K562 (cell line): ENCODE results near the gene PPM1N. TPM values are rescaled to one million over a fixed set of nuclear protein-coding genes. Genes with fewer than 3 reads are reported as not detected.
A peak's percentile ranks its signal among the peaks of the same experiment; 100 is the strongest.

Experiments
- ETV6 ChIP-seq, 3 experiments: fragments of 150-350 bp in 1 of 3; sonication (generic) in 1 of 3; formaldehyde crosslinking in 1 of 3; IDR thresholded peaks; 2 replicates each; pipeline versions ENCODE4 v1.6.1 to v1.8.0; 2014 to 2022; ENCODE audit warnings: borderline replicate concordance in 2 of 3, low read depth in 2 of 3, antibody characterized with exemption in 1 of 3, low read length in 1 of 3, mild to moderate bottlenecking in 1 of 3, missing genetic modification reagents in 1 of 3
- HDAC6 ChIP-seq: IDR thresholded peaks from 2 replicates; pipeline ENCODE4 v1.6.1; 2012; ENCODE audit warnings: low read depth, mild to moderate bottlenecking, control low read depth, inconsistent platforms, low read length, moderate library complexity
- MTA2 ChIP-seq: fragments of 450-650 bp; IDR thresholded peaks from 2 replicates; pipeline ENCODE4 v1.6.1; 2016; ENCODE audit warnings: low read depth
- NEUROD1 ChIP-seq: fragments of 150-350 bp; IDR thresholded peaks from 2 replicates; pipeline ENCODE4 v1.6.1; 2014; ENCODE audit warnings: borderline replicate concordance, low read length, low read depth; ENCODE audit not compliant: partially characterized antibody
- PYGO2 ChIP-seq: fragments of 450-650 bp; IDR thresholded peaks from 2 replicates; pipeline ENCODE4 v1.6.1; 2016; ENCODE audit warnings: mild to moderate bottlenecking, missing genetic modification characterization, moderate library complexity, missing compliant biosample characterization
- TAF7 ChIP-seq: fragments of 450-650 bp; IDR thresholded peaks from 2 replicates; pipeline ENCODE4 v1.6.1; 2016; ENCODE audit warnings: missing genetic modification characterization, missing compliant biosample characterization
- TAF9B ChIP-seq: fragments of 450-650 bp; IDR thresholded peaks from 2 replicates; pipeline ENCODE4 v1.6.1; 2018; ENCODE audit warnings: mild to moderate bottlenecking; ENCODE audit not compliant: partially characterized antibody
- TCF7 ChIP-seq: sonication (generic); IDR thresholded peaks from 2 replicates; pipeline ENCODE4 v1.6.1; 2016; ENCODE audit warnings: antibody characterized with exemption, borderline replicate concordance
- ZNF778 ChIP-seq: fragments of 450-650 bp; formaldehyde crosslinking; IDR thresholded peaks from 2 replicates; pipeline ENCODE4 v1.4.0; 2020; ENCODE audit warnings: mild to moderate bottlenecking, moderate library complexity
- polyA plus RNA-seq, 8 experiments: library from polyadenylated mRNA; depleted of rRNA in 4 of 8; stranded (reverse) in 5 of 8; unstranded in 3 of 8; fragments of >200 nt; fragmentation: Nextera tagmentation in 2 of 8; fragmentation: Illumina TruSeq in 1 of 8; extraction: Ambion mirVana in 2 of 8; extraction: Trizol in 1 of 8; gene quantifications; 2 replicates each; pipeline versions ENCODE4 v1.2.1 to v1.2.3, GENCODE V29; 2011 to 2014; ENCODE audit warnings: inconsistent platforms in 1 of 8, missing spikeins in 1 of 8
- total RNA-seq, 7 experiments: library from RNA; depleted of rRNA in 6 of 7; stranded (reverse); fragments of >200 nt in 6 of 7; fragmentation: Illumina TruSeq in 2 of 7; extraction: Trizol in 2 of 7; gene quantifications; 2 replicates each; pipeline versions ENCODE4 v1.2.1 to v1.2.3, GENCODE V29; 2011 to 2021; ENCODE audit warnings: low replicate concordance in 1 of 7
- TF ChIP-seq, protein P1 (sequence below): fragments of 200-600 bp; sonication (generic); IDR thresholded peaks from one replicate; pipeline ENCODE4 v1.6.1; 2012; ENCODE audit warnings: mild to moderate bottlenecking, low read depth, low read length, inconsistent platforms
- TF ChIP-seq, protein P2 (sequence below): fragments of 250-450 bp; sonication (Bioruptor Pico); IDR thresholded peaks from 2 replicates; pipeline ENCODE4 v1.6.1; 2021; ENCODE audit warnings: mild to moderate bottlenecking
- TF ChIP-seq, protein P3 (sequence below): fragments of 250-450 bp; sonication (Bioruptor Pico); IDR thresholded peaks from 2 replicates; pipeline ENCODE4 v1.8.0; 2021; ENCODE audit warnings: moderate library complexity, mild to moderate bottlenecking, inconsistent platforms
- TF ChIP-seq, protein P4 (sequence below): fragments of 250-450 bp; sonication (Bioruptor Pico); IDR thresholded peaks from 2 replicates; pipeline ENCODE4 v1.4.0; 2020; ENCODE audit warnings: borderline replicate concordance

The PPM1N gene
- total and polyA plus RNA-seq, 9 of the 15 experiments (the other 6 are each of a cell fraction or from before 2014, with no cell fraction given), result 4.5 to 15.6 (median 8.7) TPM

DNA sequence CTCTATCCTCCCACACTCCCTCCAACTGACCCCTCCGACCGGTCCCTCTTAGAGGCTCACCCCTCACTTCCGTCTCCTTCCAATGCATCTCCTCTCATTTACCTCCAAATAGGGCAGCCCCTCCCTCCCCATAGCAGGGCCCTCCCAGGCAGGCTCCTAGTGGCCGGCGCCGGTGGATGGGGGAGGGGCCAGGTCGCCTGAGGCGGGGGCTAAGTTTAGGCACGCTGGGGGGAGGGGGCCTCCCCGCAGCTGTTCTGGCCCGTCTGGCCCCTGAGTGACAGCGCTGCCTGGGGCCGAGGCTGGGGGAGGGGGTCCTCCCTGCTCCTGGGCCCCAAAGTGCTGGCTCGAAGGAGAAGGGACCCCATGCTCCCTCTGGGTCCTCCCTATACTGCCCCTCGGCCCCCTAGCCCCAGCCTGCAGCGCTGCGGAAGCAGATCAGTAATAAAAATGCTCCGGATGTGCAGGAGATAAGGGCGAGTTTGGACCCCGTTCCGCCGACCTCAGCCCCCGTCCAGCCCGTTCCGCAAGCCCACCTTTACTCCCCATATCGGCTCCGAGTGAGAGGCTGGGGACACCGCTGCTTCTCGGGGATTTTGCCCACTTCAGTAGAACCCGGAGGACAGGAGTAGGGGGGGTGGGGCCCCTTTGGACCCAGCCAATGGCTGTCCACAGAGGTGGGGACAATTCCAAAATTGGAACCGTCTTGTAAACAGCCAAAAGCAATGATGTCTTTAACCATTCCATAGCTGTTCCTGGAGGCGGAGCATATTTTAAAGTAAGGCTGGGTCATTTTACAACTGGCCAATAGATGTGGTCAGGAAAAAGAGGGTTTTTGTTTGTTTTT lies 5.4 kb upstream of the PPM1N start (continued):
- TF ChIP-seq, protein P1, sequence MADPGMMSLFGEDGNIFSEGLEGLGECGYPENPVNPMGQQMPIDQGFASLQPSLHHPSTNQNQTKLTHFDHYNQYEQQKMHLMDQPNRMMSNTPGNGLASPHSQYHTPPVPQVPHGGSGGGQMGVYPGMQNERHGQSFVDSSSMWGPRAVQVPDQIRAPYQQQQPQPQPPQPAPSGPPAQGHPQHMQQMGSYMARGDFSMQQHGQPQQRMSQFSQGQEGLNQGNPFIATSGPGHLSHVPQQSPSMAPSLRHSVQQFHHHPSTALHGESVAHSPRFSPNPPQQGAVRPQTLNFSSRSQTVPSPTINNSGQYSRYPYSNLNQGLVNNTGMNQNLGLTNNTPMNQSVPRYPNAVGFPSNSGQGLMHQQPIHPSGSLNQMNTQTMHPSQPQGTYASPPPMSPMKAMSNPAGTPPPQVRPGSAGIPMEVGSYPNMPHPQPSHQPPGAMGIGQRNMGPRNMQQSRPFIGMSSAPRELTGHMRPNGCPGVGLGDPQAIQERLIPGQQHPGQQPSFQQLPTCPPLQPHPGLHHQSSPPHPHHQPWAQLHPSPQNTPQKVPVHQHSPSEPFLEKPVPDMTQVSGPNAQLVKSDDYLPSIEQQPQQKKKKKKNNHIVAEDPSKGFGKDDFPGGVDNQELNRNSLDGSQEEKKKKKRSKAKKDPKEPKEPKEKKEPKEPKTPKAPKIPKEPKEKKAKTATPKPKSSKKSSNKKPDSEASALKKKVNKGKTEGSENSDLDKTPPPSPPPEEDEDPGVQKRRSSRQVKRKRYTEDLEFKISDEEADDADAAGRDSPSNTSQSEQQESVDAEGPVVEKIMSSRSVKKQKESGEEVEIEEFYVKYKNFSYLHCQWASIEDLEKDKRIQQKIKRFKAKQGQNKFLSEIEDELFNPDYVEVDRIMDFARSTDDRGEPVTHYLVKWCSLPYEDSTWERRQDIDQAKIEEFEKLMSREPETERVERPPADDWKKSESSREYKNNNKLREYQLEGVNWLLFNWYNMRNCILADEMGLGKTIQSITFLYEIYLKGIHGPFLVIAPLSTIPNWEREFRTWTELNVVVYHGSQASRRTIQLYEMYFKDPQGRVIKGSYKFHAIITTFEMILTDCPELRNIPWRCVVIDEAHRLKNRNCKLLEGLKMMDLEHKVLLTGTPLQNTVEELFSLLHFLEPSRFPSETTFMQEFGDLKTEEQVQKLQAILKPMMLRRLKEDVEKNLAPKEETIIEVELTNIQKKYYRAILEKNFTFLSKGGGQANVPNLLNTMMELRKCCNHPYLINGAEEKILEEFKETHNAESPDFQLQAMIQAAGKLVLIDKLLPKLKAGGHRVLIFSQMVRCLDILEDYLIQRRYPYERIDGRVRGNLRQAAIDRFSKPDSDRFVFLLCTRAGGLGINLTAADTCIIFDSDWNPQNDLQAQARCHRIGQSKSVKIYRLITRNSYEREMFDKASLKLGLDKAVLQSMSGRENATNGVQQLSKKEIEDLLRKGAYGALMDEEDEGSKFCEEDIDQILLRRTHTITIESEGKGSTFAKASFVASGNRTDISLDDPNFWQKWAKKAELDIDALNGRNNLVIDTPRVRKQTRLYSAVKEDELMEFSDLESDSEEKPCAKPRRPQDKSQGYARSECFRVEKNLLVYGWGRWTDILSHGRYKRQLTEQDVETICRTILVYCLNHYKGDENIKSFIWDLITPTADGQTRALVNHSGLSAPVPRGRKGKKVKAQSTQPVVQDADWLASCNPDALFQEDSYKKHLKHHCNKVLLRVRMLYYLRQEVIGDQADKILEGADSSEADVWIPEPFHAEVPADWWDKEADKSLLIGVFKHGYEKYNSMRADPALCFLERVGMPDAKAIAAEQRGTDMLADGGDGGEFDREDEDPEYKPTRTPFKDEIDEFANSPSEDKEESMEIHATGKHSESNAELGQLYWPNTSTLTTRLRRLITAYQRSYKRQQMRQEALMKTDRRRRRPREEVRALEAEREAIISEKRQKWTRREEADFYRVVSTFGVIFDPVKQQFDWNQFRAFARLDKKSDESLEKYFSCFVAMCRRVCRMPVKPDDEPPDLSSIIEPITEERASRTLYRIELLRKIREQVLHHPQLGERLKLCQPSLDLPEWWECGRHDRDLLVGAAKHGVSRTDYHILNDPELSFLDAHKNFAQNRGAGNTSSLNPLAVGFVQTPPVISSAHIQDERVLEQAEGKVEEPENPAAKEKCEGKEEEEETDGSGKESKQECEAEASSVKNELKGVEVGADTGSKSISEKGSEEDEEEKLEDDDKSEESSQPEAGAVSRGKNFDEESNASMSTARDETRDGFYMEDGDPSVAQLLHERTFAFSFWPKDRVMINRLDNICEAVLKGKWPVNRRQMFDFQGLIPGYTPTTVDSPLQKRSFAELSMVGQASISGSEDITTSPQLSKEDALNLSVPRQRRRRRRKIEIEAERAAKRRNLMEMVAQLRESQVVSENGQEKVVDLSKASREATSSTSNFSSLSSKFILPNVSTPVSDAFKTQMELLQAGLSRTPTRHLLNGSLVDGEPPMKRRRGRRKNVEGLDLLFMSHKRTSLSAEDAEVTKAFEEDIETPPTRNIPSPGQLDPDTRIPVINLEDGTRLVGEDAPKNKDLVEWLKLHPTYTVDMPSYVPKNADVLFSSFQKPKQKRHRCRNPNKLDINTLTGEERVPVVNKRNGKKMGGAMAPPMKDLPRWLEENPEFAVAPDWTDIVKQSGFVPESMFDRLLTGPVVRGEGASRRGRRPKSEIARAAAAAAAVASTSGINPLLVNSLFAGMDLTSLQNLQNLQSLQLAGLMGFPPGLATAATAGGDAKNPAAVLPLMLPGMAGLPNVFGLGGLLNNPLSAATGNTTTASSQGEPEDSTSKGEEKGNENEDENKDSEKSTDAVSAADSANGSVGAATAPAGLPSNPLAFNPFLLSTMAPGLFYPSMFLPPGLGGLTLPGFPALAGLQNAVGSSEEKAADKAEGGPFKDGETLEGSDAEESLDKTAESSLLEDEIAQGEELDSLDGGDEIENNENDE, result no peak
- TF ChIP-seq, protein P2, sequence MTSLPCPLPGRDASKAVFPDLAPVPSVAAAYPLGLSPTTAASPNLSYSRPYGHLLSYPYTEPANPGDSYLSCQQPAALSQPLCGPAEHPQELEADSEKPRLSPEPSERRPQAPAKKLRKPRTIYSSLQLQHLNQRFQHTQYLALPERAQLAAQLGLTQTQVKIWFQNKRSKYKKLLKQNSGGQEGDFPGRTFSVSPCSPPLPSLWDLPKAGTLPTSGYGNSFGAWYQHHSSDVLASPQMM (CRISPR knock-in tag), result no peak
- TF ChIP-seq TAF9B, result no peak
- TF ChIP-seq MTA2, result no peak
- TF ChIP-seq, protein P3, sequence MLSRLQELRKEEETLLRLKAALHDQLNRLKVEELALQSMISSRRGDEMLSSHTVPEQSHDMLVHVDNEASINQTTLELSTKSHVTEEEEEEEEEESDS (CRISPR knock-in tag), result no peak
- TF ChIP-seq TAF7 (tag), result peak; percentile 49; the same call in 1 of the 2 replicates
- TF ChIP-seq PYGO2 (tag), result no peak
- TF ChIP-seq ETV6 (IDR thresholded peaks at IDR 0.05; ENCODE audit: borderline replicate concordance in 1 of 2, low read depth in 2 of 2, low read length in 1 of 2), result no peak
- TF ChIP-seq ETV6 (CRISPR knock-in tag; IDR thresholded peaks at IDR 0.05; ENCODE audit: borderline replicate concordance), result no peak
- TF ChIP-seq HDAC6, result no peak
- no peak for TF ChIP-seq TCF7
- TF ChIP-seq ZNF778, result no peak
- TF ChIP-seq NEUROD1, result peak; percentile 8
- TF ChIP-seq, protein P4, sequence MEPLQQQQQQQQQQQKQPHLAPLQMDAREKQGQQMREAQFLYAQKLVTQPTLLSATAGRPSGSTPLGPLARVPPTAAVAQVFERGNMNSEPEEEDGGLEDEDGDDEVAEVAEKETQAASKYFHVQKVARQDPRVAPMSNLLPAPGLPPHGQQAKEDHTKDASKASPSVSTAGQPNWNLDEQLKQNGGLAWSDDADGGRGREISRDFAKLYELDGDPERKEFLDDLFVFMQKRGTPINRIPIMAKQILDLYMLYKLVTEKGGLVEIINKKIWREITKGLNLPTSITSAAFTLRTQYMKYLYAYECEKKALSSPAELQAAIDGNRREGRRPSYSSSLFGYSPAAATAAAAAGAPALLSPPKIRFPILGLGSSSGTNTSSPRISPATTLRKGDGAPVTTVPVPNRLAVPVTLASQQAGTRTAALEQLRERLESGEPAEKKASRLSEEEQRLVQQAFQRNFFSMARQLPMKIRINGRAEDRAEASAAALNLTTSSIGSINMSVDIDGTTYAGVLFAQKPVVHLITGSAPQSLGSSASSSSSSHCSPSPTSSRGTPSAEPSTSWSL (CRISPR knock-in tag), result no peak
